GM21390 (cell line): ENCODE results near the gene DISC1.
A peak's percentile ranks its signal among the peaks of the same experiment; 100 is the strongest.
"Not testable (repeated sequence)": the region's sequence is repeated elsewhere in the genome, so short reads cannot be mapped to it uniquely, and the experiment has no call there.

Source experiments
- ATAC-seq: cut with Tn5 transposase; IDR thresholded peaks from one replicate; pipeline ENCODE4 v1.9.1; 2021; ENCODE audit not compliant: unreplicated experiment

Gene DISC1

DNA sequence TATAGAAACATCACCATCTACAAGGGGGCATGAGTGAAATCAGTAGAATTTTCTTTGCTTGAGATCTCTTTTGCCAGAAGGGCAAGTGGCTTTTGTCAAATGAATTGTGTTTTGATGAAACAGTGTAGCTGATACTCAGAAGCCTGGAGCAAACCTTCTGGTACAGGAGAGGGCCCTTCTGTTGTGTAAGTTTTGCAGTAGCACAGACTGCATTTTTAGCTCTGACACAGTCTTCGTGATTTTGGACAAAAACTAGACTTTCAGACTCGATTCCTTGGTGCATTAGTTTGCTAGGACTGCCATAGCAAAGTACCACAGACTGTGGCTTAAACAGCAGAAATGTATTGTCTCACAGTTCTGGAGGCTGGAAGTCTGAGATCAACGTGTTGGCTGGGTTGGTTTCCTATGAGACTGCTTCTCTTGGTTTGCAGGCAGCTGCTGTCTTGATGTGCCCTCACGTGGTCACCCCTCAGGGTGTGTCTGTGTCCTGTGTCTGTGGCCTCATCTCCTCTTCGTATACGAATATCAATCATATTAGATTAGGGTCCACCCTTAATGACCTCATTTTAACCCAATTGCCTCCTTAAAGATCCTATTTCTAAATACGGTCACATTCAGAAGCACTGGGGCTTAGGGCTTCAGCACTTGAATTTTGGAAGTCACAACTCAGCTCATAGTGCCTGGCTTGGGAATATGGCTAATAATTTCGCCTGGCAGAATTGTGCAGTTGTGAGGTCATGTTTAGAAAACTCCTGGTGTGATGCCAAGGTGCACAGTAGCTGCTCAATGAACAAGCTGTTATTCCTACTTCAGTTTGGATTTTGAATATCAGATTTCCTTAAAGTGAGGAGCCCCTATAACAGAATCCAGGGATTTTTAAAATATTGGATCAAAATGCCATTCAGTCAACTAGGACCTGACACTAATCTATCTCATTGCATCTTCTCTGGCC is 21.2 kb upstream of the DISC1 start:
- no peak for ATAC-seq

- no peak for ATAC-seq
Observed at GRCh38 chr1:231606712-231607111, 19.9 kb upstream of the DISC1 start.

DNA sequence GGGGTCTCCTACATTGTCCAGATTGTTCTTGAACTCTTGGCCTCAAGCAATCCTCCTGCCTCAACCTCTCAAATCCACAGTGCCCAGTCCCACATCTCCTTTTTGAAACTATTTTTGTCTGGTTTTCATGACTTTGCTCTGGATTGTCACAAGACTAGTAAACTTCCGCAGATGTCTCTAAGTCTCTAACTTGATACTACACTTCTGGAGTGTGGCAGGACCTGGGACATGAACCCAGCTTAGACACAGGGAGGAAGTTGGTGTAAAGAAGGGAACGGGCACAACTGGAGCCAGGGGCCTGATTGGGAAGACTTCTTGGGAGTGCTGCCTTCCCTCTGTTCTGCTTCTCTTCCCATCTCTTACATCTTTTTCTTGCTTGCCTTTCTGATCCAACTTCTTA is 16.2 kb upstream of the DISC1 start:
- ATAC-seq = no peak

- no peak for ATAC-seq
Observed at GRCh38 chr1:231611111-231611510, 15.5 kb upstream of the DISC1 start.

DNA sequence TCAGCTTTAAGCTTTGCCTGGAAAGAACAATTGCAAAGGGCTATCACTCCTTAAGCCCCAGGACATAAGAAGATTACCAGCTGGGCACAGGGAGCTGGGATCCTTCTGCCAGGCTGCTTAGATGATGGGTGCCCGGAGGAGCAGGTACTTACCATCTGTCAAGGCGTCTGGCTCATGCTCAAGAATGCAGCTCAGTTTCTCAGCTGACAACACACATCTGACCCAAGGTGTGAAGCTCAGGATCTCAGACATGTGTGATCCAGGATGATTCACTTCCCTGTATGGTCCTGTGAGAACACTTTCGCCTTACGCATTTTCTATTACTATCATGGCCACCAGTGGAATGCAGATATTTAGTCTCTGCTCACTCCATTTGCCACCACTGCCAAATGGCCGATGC is 14.7 kb upstream of the DISC1 start:
- ATAC-seq = no peak

GRCh38 chr1:231612393-231613089 is 14.0 kb upstream of the DISC1 start:
- ATAC-seq = peak; percentile 99

DNA sequence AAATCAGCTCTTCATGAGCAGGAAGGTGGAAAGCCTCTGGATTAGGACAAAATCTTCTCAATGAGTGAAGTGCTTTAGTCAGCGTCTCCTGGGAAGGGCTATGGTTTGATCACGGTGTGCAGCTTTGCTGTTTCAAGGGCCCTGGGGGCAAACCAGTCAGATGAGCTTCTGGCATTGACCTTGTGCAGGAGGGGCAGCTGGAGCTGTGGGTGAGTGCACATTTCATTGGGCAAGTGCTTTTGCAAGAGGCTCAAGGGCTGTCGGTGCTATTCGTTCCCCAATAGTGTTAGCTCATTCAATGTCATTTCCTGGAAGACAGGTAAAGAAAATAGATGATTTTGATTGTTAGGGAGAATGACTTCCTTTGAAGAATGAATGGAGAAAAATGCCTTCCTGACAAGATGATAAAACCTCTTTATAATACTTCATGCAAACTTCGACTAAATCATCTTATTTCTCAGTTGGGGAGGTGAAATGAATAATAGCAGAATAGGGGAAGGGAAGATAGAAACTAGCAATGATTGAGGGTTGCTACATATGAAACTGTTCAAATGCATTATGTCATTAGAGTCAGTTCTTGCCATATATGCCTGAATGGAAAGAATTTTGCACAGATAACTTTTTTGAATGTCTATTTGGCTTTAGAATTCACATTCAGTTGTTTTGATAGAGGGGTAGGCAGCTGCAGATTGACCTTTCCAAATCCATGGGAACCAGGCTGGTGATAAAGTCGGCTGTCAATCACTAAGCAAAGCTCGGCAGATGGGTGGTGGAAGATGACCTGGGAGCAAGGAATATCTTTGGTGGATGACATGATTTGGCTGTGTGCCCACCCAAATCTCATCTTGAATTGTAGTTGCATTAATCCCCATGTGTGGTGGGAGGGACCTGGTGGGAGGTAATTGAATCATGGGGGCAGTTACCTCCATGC is 12.9 kb upstream of the DISC1 start:
- ATAC-seq = no peak

GRCh38 chr1:231616667-231617066 is 9.9 kb upstream of the DISC1 start:
- ATAC-seq = no peak

DNA sequence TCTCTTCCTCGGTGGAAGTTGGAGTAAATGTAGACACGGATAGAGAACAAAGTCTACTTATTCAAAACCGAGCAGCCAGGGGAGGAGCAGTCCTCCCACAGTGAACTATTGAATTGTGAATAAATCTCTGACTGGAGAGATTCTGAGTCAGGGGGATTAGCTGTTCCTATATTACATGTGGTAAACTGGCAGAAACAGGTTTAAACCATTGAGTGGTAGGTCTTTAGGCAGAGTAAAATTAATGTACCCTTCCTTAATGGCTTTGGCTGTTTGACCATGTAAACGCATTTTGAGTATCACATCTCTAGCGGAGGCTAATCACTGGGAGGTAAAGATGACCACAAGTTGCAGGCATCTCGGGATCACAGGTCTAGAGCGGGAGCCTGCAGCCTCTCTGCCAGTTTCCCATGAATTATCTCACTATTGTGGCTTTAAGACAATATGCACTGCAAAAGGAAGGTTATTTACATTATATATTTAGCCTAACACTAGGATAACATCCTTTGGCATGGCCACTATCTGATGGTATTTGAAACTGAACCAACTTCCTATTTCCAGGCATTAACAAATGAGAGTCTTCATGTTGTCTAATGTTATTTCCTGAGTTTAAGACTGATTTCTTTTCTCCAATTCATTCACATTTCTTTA is 7.9 kb upstream of the DISC1 start:
- ATAC-seq = no peak

DNA sequence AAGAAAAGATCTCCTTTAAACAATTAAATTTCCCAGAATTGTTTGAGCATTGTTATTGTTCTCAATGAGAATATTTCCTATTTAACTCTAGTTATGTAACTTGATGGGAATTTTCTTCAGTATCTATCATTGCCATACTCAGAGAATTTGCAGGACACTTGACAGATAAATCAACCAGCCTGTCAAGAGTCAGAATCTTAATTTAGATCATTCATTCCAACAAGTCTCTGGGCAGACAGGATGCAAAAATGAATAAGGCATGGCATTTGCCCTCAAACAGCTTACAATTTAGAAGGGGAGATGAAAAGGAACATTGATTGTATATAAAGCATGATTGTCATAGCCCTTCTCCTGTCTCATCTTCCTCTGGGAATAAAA is 7.3 kb upstream of the DISC1 start:
- ATAC-seq = no peak

- not testable (repeated sequence) for ATAC-seq
Observed at GRCh38 chr1:231625042-231625441, 1.5 kb upstream of the DISC1 start.

DNA sequence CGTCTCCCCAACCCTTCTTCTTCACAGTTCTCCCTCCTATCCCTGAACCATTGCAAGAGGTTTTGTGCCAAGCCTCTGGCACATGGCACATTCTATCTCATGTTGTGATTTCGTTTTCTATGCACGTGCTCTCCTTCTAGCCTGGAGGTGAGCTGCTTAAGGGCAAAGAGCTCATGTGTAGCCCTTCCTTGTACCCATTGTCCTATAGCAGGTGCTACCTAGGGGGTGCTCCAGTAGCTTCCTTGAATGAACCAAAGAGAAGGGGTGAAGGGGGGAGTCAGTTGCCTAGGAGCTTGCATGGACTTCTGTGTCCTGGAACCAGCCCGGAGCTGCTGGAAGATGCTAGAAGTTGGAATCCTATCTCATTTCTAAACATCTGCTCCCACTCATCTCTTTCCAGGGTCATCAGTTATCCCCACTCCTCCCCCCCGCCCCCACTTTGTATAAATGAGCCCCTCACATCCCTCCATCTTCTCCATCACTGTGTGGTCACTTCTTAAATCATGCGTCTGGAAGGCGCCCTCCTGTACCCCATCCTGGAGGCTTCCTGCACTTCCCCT is 535 bp upstream of the DISC1 start:
- ATAC-seq = no peak

GRCh38 chr1:231626951-231627614 is 493 bp downstream of the DISC1 start:
- ATAC-seq = peak; percentile 47

- no peak for ATAC-seq
Observed at GRCh38 chr1:231628207-231628876, 1.8 kb downstream of the DISC1 start.

GRCh38 chr1:231629132-231629531 is 2.5 kb downstream of the DISC1 start:
- no peak for ATAC-seq

DNA sequence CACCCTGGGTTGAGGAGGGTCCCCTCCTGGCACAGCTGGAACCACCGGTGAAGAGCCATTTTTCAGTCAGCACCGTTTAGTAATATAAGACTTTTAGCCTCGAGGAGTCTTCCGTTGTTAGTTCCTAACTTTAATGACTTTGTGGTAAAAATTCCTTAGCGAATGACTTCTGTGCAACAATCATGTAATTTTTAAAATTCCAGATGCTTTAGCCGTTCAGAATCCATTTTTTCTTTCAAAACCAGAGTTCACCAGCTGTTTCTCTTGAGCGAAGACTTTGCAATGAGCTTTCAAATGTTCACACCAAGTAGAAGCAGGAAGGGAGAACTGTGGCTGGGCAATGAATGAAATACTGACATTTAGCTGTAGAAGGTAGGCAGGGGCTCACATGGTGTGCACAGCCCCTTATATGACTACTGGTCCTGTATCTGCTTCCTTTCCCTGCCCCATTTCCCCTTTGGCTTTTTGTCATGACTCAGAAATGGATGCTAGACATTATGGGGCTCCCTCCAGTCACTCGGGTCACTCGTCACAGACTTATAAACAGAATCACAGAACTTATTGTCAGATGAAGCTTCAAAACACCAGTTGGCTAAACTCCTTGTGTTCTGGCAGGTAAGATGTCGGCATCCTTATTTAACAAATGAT is 4.1 kb downstream of the DISC1 start:
- ATAC-seq = no peak

DNA sequence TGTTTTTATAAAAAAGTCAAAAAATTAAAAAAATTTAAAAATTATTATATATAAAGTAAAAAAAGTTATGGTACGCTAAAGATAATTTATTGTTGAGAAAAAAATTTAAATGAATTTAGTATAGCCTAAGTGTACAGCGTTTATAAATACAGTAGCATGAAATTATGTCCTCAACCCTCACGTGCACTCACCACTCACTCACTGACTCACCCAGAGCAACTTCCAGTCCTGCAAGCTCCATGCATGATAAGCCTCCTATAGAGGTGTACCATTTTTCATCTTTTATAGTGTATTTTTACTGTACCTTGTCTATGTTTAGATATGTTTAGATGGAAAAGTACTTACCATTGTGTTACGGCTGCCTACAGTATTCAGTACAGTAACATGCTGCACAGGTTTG is 5.1 kb downstream of the DISC1 start:
- no peak for ATAC-seq

DNA sequence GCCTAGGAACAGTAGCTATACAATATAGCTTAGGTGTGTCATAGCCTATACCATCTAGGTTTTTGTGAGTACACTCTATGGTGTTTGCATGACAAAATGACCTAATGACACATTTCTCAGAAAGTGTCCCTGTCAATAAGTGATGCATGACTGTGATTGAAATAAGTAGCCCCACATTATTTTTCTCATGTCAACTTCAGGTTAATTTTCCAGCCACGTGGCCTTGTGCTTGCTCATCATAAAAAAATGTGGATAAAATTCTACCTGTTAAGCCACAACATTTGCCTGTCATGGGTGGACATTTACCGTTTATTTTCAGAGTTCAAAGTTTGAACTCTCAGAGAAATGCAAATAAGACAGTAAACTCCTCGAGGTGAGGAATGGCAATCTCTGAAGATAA is 5.5 kb downstream of the DISC1 start:
- ATAC-seq = no peak
